Stimulated activated CD4-positive, alpha-beta T cell treated with anti-CD3 and anti-CD28 coated beads, Interleukin-15, amount 100 ng/mL, for 48 hours (primary cell): Measurements from ENCODE around the gene SDC3.

ENCODE experiments used
- DNase-seq, 2 donors: peaks; one replicate each; pipeline ENCODE4 v3.0.0-alpha.2; 2020; ENCODE audit warnings: low read depth in 2 of 2

The SDC3 gene

GRCh38 chr1:30850607-30851006, 58.0 kb downstream of the SDC3 start:
- DNase-seq = no peak

- no peak for DNase-seq
Measured at GRCh38 chr1:30848130-30848529, 60.4 kb downstream of the SDC3 start.

GRCh38 chr1:30847358-30847972, 61.1 kb downstream of the SDC3 start:
- no peak for DNase-seq

- DNase-seq = no peak
Measured at GRCh38 chr1:30846587-30846986, 62.0 kb downstream of the SDC3 start.

- no peak for DNase-seq
Measured at GRCh38 chr1:30845904-30846290, 62.7 kb downstream of the SDC3 start.

GRCh38 chr1:30845237-30845903, 63.2 kb downstream of the SDC3 start:
- no peak for DNase-seq

GRCh38 chr1:30844631-30845030, 63.9 kb downstream of the SDC3 start:
- no peak for DNase-seq

- DNase-seq = no peak
Measured at GRCh38 chr1:30842697-30843354, 65.7 kb downstream of the SDC3 start.

- no peak for DNase-seq
Measured at GRCh38 chr1:30840904-30841598, 67.5 kb downstream of the SDC3 start.

GRCh38 chr1:30839827-30840359, 68.7 kb downstream of the SDC3 start:
- no peak for DNase-seq

GRCh38 chr1:30838996-30839395, 69.6 kb downstream of the SDC3 start:
- no peak for DNase-seq

- DNase-seq = no peak
Measured at GRCh38 chr1:30837653-30838052, 70.9 kb downstream of the SDC3 start.

- DNase-seq = no peak
Measured at GRCh38 chr1:30834253-30834652, 74.3 kb downstream of the SDC3 start.

- DNase-seq = no peak
Measured at GRCh38 chr1:30830537-30830936, 78.0 kb downstream of the SDC3 start.

- no peak for DNase-seq
Measured at GRCh38 chr1:30829889-30830288, 78.7 kb downstream of the SDC3 start.

GRCh38 chr1:30824736-30825429, 83.7 kb downstream of the SDC3 start:
- DNase-seq = no peak

- peak; percentile 37 to 44 for DNase-seq
Measured at GRCh38 chr1:30823969-30824735, 84.4 kb downstream of the SDC3 start.

GRCh38 chr1:30823627-30823968, 85.0 kb downstream of the SDC3 start:
- no peak for DNase-seq

- DNase-seq = no peak
Measured at GRCh38 chr1:30822966-30823581, 85.5 kb downstream of the SDC3 start.

GRCh38 chr1:30822006-30822405, 86.6 kb downstream of the SDC3 start:
- no peak for DNase-seq

GRCh38 chr1:30820299-30820698, 88.3 kb downstream of the SDC3 start:
- DNase-seq = no peak
